HEK293 (cell line): ENCODE measurements around the gene TMEM151B.

ENCODE experiments used
- HOXD13 ChIP-seq: sonication (generic); formaldehyde crosslinking; IDR thresholded peaks from 2 replicates; pipeline ENCODE4 v1.8.0; 2022; ENCODE audit warnings: missing genetic modification reagents, borderline replicate concordance
- MYNN ChIP-seq: fragments of 450-650 bp; formaldehyde crosslinking; IDR thresholded peaks from 2 replicates; pipeline ENCODE4 v1.5.1; 2016; ENCODE audit warnings: missing biosample characterization, missing genetic modification characterization, borderline replicate concordance
- RBAK ChIP-seq: fragments of 450-650 bp; formaldehyde crosslinking; IDR thresholded peaks from 2 replicates; pipeline ENCODE4 v1.5.1; 2016; ENCODE audit warnings: missing biosample characterization, missing genetic modification characterization
- YY1 ChIP-seq: fragments of 450-650 bp; formaldehyde crosslinking; IDR thresholded peaks from 2 replicates; pipeline ENCODE4 v1.5.1; 2018; ENCODE audit warnings: missing biosample characterization, missing genetic modification characterization
- ZBTB17 ChIP-seq: fragments of 450-650 bp; formaldehyde crosslinking; IDR thresholded peaks from 2 replicates; pipeline ENCODE4 v1.5.1; 2016; ENCODE audit warnings: missing biosample characterization, missing genetic modification characterization
- ZFP41 ChIP-seq: fragments of 450-650 bp; formaldehyde crosslinking; IDR thresholded peaks from 2 replicates; pipeline ENCODE4 v1.5.1; 2016; ENCODE audit warnings: missing biosample characterization, missing genetic modification characterization, borderline replicate concordance
- ZNF10 ChIP-seq: fragments of 450-650 bp; formaldehyde crosslinking; IDR thresholded peaks from 2 replicates; pipeline ENCODE4 v1.5.1; 2017; ENCODE audit warnings: missing biosample characterization, missing genetic modification characterization
- ZNF23 ChIP-seq: fragments of 450-650 bp; formaldehyde crosslinking; IDR thresholded peaks from 2 replicates; pipeline ENCODE4 v1.5.1; 2016; ENCODE audit warnings: missing biosample characterization, missing genetic modification characterization, borderline replicate concordance
- ZNF24 ChIP-seq: fragments of 450-650 bp; formaldehyde crosslinking; IDR thresholded peaks from 2 replicates; pipeline ENCODE4 v1.5.1; 2016; ENCODE audit warnings: missing biosample characterization, missing genetic modification characterization
- ZNF416 ChIP-seq: fragments of 450-650 bp; formaldehyde crosslinking; IDR thresholded peaks from 2 replicates; pipeline ENCODE4 v1.5.1; 2016; ENCODE audit warnings: missing biosample characterization, missing genetic modification characterization
- ZSCAN30 ChIP-seq: fragments of 450-650 bp; IDR thresholded peaks from 2 replicates; pipeline ENCODE4 v1.5.1; 2018; ENCODE audit warnings: missing biosample characterization, mild to moderate bottlenecking, missing genetic modification characterization, moderate library complexity
- TF ChIP-seq, protein P1 (sequence below): fragments of 450-650 bp; formaldehyde crosslinking; IDR thresholded peaks from 2 replicates; pipeline ENCODE4 v1.5.1; 2016; ENCODE audit warnings: missing biosample characterization, missing genetic modification characterization
- TF ChIP-seq, protein P2 (sequence below): fragments of 450-650 bp; formaldehyde crosslinking; IDR thresholded peaks from 2 replicates; pipeline ENCODE4 v1.5.1; 2016; ENCODE audit warnings: missing biosample characterization, missing genetic modification characterization

DNA sequence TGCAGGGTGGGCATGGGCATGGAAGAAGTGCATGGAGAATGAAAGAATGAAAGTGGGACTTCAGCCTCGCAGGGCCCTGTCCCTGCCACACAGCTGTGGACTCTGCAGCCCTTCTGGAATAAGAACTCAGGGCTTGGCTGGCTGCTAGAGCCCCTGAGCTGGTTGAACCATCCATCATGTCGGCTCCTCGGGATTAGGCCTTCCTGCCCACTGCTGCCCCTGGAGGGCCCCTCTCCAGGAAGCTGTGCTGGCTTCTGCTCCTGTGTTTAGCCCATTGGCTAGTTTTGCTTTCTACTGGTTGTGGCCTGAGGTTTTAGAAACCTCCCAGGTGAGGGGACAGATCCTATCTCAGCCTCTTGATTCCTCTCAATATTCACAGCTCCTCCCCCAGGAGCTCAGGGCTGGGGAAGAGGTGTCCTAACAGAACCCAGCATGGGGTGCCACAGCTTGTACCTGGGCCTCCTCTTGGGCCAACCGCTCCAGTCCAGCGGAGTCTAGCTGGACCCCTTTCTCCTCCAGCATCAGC is 35.0 kb downstream of the TMEM151B start:
- no peak for TF ChIP-seq ZNF10
- no peak for TF ChIP-seq RBAK (tag by site-specific recombination)
- no peak for TF ChIP-seq ZSCAN30
- TF ChIP-seq, protein P1, sequence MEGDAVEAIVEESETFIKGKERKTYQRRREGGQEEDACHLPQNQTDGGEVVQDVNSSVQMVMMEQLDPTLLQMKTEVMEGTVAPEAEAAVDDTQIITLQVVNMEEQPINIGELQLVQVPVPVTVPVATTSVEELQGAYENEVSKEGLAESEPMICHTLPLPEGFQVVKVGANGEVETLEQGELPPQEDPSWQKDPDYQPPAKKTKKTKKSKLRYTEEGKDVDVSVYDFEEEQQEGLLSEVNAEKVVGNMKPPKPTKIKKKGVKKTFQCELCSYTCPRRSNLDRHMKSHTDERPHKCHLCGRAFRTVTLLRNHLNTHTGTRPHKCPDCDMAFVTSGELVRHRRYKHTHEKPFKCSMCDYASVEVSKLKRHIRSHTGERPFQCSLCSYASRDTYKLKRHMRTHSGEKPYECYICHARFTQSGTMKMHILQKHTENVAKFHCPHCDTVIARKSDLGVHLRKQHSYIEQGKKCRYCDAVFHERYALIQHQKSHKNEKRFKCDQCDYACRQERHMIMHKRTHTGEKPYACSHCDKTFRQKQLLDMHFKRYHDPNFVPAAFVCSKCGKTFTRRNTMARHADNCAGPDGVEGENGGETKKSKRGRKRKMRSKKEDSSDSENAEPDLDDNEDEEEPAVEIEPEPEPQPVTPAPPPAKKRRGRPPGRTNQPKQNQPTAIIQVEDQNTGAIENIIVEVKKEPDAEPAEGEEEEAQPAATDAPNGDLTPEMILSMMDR (tag by site-specific recombination): no peak
- no peak for TF ChIP-seq ZFP41
- no peak for TF ChIP-seq MYNN (tag by site-specific recombination)
- no peak for TF ChIP-seq ZBTB17 (tag by site-specific recombination)
- no peak for TF ChIP-seq ZNF24 (tag by site-specific recombination)
- TF ChIP-seq ZNF23: no peak
- TF ChIP-seq ZNF416 (tag by site-specific recombination): no peak
- TF ChIP-seq, protein P2, sequence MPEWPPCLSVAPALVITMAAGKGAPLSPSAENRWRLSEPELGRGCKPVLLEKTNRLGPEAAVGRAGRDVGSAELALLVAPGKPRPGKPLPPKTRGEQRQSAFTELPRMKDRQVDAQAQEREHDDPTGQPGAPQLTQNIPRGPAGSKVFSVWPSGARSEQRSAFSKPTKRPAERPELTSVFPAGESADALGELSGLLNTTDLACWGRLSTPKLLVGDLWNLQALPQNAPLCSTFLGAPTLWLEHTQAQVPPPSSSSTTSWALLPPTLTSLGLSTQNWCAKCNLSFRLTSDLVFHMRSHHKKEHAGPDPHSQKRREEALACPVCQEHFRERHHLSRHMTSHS: no peak
- TF ChIP-seq HOXD13 (CRISPR knock-in tag): no peak
- TF ChIP-seq YY1: no peak
